Measurements from ENCODE around the gene CAMTA2.

The CAMTA2 gene

GRCh38 chr17:4946312-4946976 lies 41.0 kb downstream of the CAMTA2 start:
- no peak for DNase-seq

GRCh38 chr17:4945944-4946280 lies 41.6 kb downstream of the CAMTA2 start:
- DNase-seq = no peak

DNA sequence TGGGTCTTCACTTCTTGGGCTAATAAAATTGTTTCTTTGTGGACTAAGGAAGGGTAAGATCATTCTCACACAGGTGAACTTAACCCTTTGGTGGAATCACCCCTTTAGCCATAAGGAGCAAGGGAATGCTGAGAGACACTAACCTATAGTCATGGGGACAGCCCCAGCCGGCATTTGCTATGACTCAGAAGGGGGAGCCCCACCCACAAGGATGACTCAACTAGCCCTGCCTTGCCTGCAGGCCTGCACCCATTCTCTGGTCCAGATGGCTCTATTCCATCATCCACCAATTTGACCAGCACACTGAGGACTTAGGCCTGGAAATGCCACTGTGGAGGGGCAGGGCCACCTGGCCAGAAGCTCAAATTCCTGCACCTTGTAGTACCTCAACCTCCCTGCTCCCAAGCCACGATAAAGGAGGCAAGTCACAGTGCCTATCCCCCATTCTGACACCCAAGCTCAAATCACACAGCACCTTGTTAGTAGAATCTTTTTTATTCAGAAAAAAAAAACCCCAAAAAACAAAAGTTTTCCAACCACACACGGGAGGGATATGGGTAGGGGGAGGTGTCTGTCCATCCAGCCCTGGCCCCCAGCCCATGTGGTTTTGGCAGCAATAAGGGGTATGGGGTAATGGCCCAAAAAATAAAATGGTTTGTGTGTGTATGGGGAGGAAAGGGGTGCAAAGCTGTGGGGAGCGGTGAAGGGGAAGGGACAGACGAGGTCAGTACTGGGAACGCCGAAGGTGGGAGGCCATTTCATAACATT lies 42.1 kb downstream of the CAMTA2 start:
- DNase-seq = peak in 1 of 2 experiments; percentile 44

- no peak for DNase-seq
Measured at GRCh38 chr17:4944554-4945175, 42.8 kb downstream of the CAMTA2 start.

DNA sequence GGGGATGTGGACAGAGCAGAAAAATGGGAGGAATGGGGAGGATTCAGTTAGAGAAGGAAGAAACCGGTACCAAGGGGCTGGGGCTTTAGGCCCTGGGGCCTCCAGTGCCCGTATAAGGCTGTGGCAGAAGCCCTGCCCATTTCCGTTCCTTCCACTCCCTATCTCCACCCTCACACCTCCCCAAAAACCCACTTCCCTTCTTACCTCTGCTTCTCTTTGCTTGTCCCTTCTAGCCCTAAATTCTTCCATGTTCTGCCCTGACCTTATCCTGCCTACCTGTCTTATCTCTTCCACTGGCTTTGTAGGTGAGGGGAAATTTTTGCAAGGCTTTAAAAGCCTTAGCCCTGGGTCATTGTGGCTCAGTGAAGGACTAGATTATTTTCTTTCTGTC lies 43.3 kb downstream of the CAMTA2 start:
- DNase-seq = no peak

- no peak for DNase-seq
Measured at GRCh38 chr17:4942760-4943508, 44.5 kb downstream of the CAMTA2 start.

GRCh38 chr17:4941319-4941610 lies 46.2 kb downstream of the CAMTA2 start:
- no peak for DNase-seq

DNA sequence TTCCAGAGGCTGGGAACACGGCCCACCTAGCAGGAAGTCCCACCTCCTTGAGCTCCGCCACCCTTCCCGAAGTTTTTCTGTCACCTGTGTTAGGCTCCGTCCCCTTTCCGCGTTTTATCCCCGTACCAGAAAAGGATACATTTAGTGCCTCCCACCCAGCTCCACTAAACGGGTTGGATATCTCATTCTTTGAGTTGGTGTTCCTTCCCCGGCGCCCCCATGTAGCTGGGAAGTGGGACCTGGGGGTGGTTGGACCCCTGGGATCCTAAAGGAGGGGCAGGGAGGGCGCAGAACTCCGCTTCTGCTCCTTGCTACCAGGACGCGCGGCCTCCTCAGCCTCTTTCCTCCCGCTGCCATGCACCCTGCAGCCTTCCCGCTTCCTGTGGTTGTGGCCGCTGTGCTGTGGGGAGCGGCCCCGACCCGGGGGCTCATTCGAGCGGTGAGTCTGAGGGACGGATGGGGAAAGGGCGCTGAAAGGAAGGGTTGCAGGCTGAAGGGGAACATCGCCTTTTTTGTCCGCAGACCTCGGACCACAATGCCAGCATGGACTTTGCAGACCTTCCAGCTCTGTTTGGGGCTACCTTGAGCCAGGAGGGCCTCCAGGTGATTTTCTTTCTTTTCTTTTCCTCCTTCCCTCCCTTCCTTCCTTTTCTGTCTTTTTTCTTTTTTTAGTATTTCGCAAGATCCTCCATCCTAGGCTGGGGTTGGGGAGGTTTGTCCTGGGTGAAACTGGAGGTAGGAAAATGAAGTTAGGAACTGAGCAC lies 46.7 kb downstream of the CAMTA2 start:
- DNase-seq = no peak

DNA sequence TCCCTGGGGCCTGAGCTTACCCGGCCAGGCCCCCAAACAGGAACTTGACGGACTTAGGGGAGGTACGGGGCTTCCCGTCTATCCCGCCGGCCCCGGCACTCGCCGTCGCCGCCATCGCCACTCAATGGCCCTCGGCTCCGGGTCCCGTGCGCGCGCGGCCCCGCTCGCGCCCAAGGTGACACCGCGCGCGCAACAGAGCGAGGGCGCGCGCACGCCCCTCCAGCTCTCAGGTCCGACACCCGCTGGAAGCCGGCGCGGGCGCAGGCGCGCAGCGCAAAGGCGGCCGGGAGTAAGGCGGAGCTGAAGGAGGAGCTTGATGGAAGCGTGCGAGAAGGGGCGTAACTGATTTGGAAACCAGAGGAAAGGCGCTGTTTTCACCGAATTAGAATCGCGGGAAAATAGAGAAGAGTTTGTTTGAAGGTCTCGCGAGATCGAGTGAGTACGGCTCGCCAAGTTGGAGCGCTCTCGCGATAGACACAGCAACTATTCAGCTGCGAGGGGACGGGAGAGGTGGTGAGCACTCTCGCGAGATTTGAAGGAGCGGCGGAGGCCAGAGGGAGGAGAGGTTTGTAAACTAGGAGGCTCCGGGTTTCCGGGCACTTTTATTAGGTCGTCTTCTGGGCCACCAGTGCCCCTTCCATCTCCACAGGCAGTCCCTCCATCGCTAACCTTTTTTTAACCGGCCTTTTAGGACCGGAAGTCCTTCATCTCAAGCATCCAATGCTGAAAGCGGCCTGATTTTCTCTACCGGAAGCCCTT lies 47.5 kb downstream of the CAMTA2 start, which contains the start of the genes RNF167 and SLC25A11:
RNF167 (plus strand) TSS at position 473 of the 759 bp plus-strand sequence. CDS start 642 bp downstream, outside the sequence.
SLC25A11 (minus strand) TSS at position 251 of the 759 bp plus-strand sequence; CDS start at position 115, 136 bp downstream.
- peak; percentile 99 for DNase-seq

GRCh38 chr17:4939546-4939795 lies 48.0 kb downstream of the CAMTA2 start:
- no peak for DNase-seq

GRCh38 chr17:4938688-4939545 lies 48.6 kb downstream of the CAMTA2 start:
- DNase-seq = no peak

DNA sequence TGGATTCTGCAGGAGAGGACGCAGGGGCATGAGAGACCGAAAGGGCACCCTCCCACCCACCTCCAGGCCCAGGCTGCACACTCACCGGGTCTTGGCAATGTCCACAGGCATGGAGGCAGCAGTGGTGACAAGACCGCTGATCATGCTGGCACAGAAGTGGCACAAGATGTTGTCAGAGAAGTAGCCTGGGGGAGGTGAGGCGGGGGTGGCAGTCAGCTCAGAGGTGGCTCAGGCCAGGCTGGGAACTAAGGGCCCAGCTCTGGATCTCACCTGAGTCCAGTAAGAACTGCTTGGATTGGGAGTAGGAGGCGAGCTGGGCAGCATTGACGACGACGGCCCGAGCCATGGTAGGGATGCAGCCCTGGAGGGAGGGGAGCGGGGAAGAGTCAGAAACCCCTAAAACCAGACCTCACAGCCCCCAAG lies 49.4 kb downstream of the CAMTA2 start:
- DNase-seq = no peak

- DNase-seq = no peak
Measured at GRCh38 chr17:4937553-4937952, 49.9 kb downstream of the CAMTA2 start.

GRCh38 chr17:4936436-4936835 lies 51.0 kb downstream of the CAMTA2 start:
- DNase-seq = no peak

- no peak for DNase-seq
Measured at GRCh38 chr17:4935650-4936049, 51.8 kb downstream of the CAMTA2 start.

GRCh38 chr17:4934173-4934979 lies 53.1 kb downstream of the CAMTA2 start:
- peak in 1 of 2 experiments; percentile 41 for DNase-seq

- no peak for DNase-seq
Measured at GRCh38 chr17:4933646-4934045, 53.8 kb downstream of the CAMTA2 start.

- DNase-seq = no peak
Measured at GRCh38 chr17:4932756-4933155, 54.7 kb downstream of the CAMTA2 start.

DNA sequence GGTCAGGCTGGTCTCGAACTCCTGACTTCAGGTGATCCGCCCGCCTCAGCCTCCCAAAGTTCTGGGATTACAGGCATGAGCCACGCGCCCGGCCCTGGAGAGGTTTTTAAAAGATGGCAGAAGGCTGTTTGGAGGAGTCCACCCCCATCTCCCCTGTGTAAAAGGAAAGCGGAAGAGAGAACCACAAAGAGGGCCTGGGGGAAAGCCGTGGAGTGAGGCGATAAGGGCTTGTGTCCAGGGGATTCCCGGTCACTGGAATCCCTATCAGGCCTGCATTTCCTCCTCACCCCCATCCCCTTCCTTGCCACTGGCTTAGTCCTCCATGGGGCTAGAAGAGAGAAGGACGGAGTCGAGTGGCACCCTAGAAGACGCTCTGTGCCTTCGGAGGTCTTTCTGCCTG lies 55.5 kb downstream of the CAMTA2 start, which contains the start of gene GP1BA:
GP1BA (plus strand) TSS at position 315 of the 400 bp plus-strand sequence. CDS start 328 bp downstream, outside the sequence.
- no peak for DNase-seq

- no peak for DNase-seq
Measured at GRCh38 chr17:4928881-4929280, 58.6 kb downstream of the CAMTA2 start.

All from NCI-H446 (cell line).